ENCODE results near the gene SNRNP200.
"Not testable (repeated sequence)": the region's sequence is repeated elsewhere in the genome, so short reads cannot be mapped to it uniquely, and the experiment has no call there.

SNRNP200 gene

GRCh38 chr2:96274355-96275056 lies 30.8 kb downstream of the SNRNP200 start:
- no peak for DNase-seq (ENCODE audit: low read depth)

GRCh38 chr2:96273763-96274162 lies 31.6 kb downstream of the SNRNP200 start:
- no peak for DNase-seq (ENCODE audit: low read depth)

GRCh38 chr2:96271995-96272394 lies 33.4 kb downstream of the SNRNP200 start:
- DNase-seq (ENCODE audit: low read depth), result no peak

GRCh38 chr2:96267159-96267971 lies 38.0 kb downstream of the SNRNP200 start:
- DNase-seq (ENCODE audit: low read depth), result peak; percentile 12

- DNase-seq (ENCODE audit: low read depth), result peak; percentile 98
Observed at GRCh38 chr2:96265840-96266679, 39.3 kb downstream of the SNRNP200 start, which contains the start of the genes CIAO1 and TMEM127. TSS of gene CIAO1 (plus strand) at chr2:96266225. CDS start at chr2:96266351, 126 bp downstream. TSS of gene TMEM127 (minus strand) at chr2:96265997. CDS start at chr2:96265381, 616 bp downstream.

GRCh38 chr2:96265349-96265839 lies 40.0 kb downstream of the SNRNP200 start:
- DNase-seq (ENCODE audit: low read depth), result peak; percentile 31

- DNase-seq (ENCODE audit: low read depth), result peak; percentile 6
Observed at GRCh38 chr2:96264656-96265348, 40.5 kb downstream of the SNRNP200 start.

- DNase-seq (ENCODE audit: low read depth), result no peak
Observed at GRCh38 chr2:96264086-96264485, 41.3 kb downstream of the SNRNP200 start.

- no peak for DNase-seq (ENCODE audit: low read depth)
Observed at GRCh38 chr2:96262306-96262705, 43.0 kb downstream of the SNRNP200 start.

- no peak for DNase-seq (ENCODE audit: low read depth)
Observed at GRCh38 chr2:96261328-96262003, 43.9 kb downstream of the SNRNP200 start.

GRCh38 chr2:96260387-96261260 lies 44.7 kb downstream of the SNRNP200 start:
- DNase-seq (ENCODE audit: low read depth), result no peak

GRCh38 chr2:96259497-96259921 lies 45.8 kb downstream of the SNRNP200 start:
- DNase-seq (ENCODE audit: low read depth), result no peak

GRCh38 chr2:96258166-96259022 lies 47.0 kb downstream of the SNRNP200 start:
- DNase-seq (ENCODE audit: low read depth), result no peak

- not testable (repeated sequence) for DNase-seq (ENCODE audit: low read depth)
Observed at GRCh38 chr2:96257744-96258143, 47.6 kb downstream of the SNRNP200 start.

- DNase-seq (ENCODE audit: low read depth), result no peak
Observed at GRCh38 chr2:96256611-96257113, 48.7 kb downstream of the SNRNP200 start.

GRCh38 chr2:96254571-96254970 lies 50.8 kb downstream of the SNRNP200 start:
- no peak for DNase-seq (ENCODE audit: low read depth)

GRCh38 chr2:96253006-96253405 lies 52.3 kb downstream of the SNRNP200 start:
- no peak for DNase-seq (ENCODE audit: low read depth)

- no peak for DNase-seq (ENCODE audit: low read depth)
Observed at GRCh38 chr2:96252526-96252925, 52.8 kb downstream of the SNRNP200 start.

Measured in activated T-helper 9 cell treated with anti-CD3 and anti-CD28 coated beads, Interleukin-2, amount 50 U/mL, for 16 hours (primary cell).